CMK (cell line): ENCODE measurements around the gene CKLF.

Experiments used
- DNase-seq: peaks from one replicate; pipeline ENCODE4 v3.0.0-alpha.2; 2010; ENCODE audit warnings: low read depth

Gene CKLF

GRCh38 chr16:66517586-66518263 lies 34.7 kb upstream of the CKLF start:
- no peak for DNase-seq

GRCh38 chr16:66519482-66520373 lies 32.6 kb upstream of the CKLF start:
- DNase-seq, result no peak

DNA sequence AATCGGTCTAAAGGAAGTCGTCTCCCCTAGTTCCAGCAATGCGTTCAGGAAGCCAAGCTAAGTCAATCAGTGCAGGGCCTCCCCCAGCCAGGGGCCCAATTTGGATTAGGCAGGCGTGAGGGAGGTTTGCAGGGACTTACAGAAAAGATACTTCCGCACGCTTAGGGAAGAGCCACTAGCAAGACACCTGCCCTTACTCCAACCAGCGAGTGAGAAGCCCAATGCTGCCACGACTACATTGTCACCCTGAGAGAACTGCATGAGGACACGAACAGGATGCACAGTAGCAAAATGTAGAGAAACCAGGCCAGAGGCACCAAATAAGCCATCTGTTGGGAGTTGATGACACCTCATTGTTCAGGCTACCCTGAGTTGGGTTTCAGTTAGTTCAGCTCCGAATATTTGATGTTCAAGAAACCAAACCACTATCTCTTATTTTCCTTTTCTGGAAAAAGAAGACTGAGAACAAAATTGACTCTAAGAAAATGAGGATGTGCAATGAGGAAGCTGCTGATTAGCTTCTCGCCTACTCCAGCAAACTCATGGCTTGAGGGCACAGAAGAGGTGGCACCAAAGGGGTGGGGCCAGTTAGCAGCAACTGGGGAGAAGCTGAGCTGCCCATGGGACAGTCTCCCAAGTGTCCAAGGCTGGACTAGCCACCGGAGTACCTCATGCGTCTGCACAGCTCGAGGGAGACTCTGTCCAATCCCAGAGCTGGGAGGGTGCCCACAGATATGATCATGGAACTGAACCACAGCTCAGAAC lies 31.8 kb upstream of the CKLF start:
- no peak for DNase-seq

GRCh38 chr16:66521252-66521713 lies 31.1 kb upstream of the CKLF start:
- DNase-seq, result no peak

- DNase-seq, result no peak
These were observed 30.2 kb upstream of the CKLF start for GRCh38 chr16:66521951-66522771.

- no peak for DNase-seq
These were observed 29.4 kb upstream of the CKLF start for GRCh38 chr16:66522816-66523590.

- DNase-seq, result no peak
These were observed 28.5 kb upstream of the CKLF start for GRCh38 chr16:66523861-66524354.

- peak; percentile 91 for DNase-seq
These were observed 27.7 kb upstream of the CKLF start for GRCh38 chr16:66524601-66525164.

GRCh38 chr16:66525396-66526180 lies 26.8 kb upstream of the CKLF start:
- no peak for DNase-seq

DNA sequence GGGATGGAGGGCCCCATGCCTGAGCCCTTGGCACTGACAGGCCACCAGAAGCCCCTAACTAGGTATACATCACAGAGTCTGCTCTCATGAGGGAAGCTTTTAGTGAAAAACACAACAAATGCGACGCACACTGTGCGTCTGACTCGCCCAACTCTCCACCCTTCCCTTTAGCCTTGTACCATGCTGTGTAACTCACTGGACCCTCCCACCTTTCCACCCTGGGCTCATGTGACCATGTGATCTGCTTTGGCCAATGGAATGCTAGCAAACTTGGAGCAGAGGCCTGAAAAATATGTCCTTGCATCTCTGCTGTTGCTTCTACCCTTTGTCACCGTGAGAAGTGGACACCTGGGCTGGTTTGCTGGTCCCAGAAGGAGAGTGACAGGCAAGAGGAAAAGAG lies 24.1 kb upstream of the CKLF start:
- DNase-seq, result no peak

DNA sequence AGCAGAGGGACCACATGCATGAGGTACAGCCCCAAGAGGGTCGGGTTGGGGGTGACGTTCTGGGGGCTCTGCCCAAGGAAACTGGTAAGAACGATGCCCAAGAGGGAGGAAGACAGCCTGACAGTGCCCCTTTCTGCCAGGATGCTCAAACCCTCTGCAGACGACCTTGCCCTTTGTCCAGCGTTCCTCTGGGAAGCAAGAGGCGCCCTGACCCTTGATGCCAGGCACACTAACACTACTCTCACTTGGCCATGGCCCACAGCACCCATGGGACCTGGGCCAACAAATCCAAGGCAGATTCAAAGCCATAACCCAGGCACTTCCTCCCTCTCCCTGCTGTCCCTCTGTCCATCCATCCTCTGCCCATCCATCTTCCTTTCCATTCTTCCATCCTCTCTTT lies 22.9 kb upstream of the CKLF start:
- no peak for DNase-seq

- no peak for DNase-seq
These were observed 18.0 kb upstream of the CKLF start for GRCh38 chr16:66534376-66534799.

DNA sequence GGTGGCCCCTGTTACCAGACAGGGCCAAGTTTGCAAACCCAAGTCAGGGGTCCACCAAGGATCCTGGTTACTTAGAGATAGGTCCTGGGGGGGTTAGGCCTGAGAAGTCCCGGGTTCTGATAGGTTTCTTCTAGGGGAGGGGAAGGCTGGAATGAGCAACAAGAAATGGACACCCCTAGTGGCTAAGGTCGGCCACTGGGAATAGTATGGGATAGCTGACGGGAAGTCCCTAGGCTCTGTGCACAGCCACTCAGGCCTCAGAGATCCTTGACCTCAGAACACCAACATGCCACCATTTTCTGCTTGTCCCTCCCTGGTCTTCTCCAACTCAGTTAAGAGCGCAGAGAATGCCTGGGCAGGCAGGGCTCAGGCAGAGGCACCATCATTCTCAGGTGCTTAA lies 15.9 kb upstream of the CKLF start:
- DNase-seq, result no peak

GRCh38 chr16:66537236-66537635 lies 15.1 kb upstream of the CKLF start:
- no peak for DNase-seq

DNA sequence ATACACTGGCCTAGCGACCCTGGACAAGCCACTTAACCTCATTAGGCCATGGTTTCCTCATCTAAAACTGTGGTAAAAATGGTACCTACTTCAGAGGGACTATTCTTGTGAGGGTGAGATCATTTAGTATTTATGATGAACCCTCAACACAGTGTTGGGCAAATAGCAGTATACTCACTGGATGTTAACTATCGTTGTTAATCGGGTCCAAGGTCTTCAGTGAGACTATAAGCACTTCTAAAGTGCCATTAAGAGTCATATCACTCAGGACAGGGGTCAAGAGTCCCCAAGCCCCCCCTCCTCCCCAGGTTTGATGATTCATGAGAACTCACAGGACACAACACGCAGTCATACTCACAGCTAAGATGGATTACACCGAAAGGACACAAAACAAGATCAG lies 13.5 kb upstream of the CKLF start:
- DNase-seq, result no peak

DNA sequence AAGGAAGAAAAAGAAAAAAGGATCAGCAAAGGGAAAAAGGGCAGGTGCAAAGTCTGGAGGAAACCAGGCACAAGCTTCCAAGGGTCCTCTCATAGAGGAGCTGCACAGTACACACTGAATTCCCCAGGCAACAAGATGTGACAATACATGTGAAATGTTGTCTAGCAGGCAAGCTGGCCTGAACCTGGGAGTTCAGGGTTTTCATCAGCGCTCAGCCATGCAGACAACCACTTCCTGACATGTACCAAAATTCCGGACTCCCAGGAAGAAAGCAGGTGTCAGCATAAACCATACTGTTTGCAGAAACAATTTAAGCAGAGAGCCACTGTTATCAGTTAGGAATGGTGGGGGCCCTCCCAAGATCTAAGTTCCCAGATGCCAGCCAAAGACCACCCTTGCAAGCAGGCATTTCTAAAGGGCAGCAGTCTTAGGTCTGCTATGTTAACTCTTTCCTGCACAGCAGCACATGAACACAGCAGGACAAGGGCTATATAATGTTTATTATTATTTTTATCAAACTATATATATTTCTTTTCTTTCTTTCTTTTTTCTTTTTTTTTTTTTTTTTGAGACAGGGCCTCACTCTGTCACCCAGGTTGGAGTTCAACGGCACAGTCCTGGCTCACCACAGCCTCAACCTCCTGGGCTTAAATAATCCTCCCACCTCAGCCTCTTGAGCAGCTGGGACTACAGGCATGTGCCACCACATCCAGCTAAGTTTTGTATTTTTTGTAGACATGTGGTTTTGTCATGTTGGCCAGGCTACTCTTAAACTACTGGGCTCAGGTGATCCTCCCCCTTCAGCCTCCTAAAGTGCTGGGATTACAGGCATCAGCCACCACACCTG lies 12.5 kb upstream of the CKLF start:
- no peak for DNase-seq

GRCh38 chr16:66541388-66542355 lies 10.7 kb upstream of the CKLF start:
- no peak for DNase-seq
